SK-N-SH treated with all-trans-retinoic acid at 6 μM for 48 hours (cell line): ENCODE results near the gene MKI67.

Experiments
- ARNTL ChIP-seq: fragments of 450-650 bp; formaldehyde crosslinking; IDR thresholded peaks from 2 replicates; pipeline ENCODE4 v1.5.0; 2020; ENCODE audit warnings: low read depth, mild to moderate bottlenecking, moderate library complexity, borderline replicate concordance
- CREB5 ChIP-seq: fragments of 250-450 bp; sonication (Bioruptor Pico); IDR thresholded peaks from 2 replicates; pipeline ENCODE4 v1.5.1; 2020; ENCODE audit warnings: low read depth, mild to moderate bottlenecking, moderate library complexity
- RARB ChIP-seq: fragments of 250-450 bp; sonication (Bioruptor Pico); IDR thresholded peaks from 2 replicates; pipeline ENCODE4 v1.8.0; 2021; ENCODE audit warnings: mild to moderate bottlenecking, moderate library complexity
- ZNF70 ChIP-seq: fragments of 450-650 bp; formaldehyde crosslinking; IDR thresholded peaks from 2 replicates; pipeline ENCODE4 v1.5.0; 2020; ENCODE audit warnings: mild to moderate bottlenecking, moderate library complexity

- no peak for TF ChIP-seq RARB (CRISPR knock-in tag)
- TF ChIP-seq CREB5 (CRISPR knock-in tag) = no peak
- no peak for TF ChIP-seq ZNF70 (CRISPR knock-in tag)
- no peak for TF ChIP-seq ARNTL (CRISPR knock-in tag)
Measured at GRCh38 chr10:128065881-128066534, 60.2 kb downstream of the MKI67 start.
